Stimulated activated CD4-positive, alpha-beta T cell treated with anti-CD3 and anti-CD28 coated beads, Interleukin-4, amount 100 ng/mL, for 24 hours (primary cell): Measurements from ENCODE around the gene DAPL1.
"Not testable (repeated sequence)": the region's sequence is repeated elsewhere in the genome, so short reads cannot be mapped to it uniquely, and the experiment has no call there.

Source experiments
- DNase-seq: peaks from one replicate; pipeline ENCODE4 v3.0.0-alpha.2; 2020

DAPL1 gene

GRCh38 chr2:158823486-158824237, 28.5 kb downstream of the DAPL1 start:
- no peak for DNase-seq

GRCh38 chr2:158825021-158825420, 29.9 kb downstream of the DAPL1 start:
- DNase-seq = no peak

GRCh38 chr2:158826965-158827364, 31.8 kb downstream of the DAPL1 start:
- no peak for DNase-seq

- no peak for DNase-seq
Observed at GRCh38 chr2:158828378-158829164, 33.5 kb downstream of the DAPL1 start.

GRCh38 chr2:158829167-158829566, 34.0 kb downstream of the DAPL1 start:
- DNase-seq = no peak

- DNase-seq = no peak
Observed at GRCh38 chr2:158830201-158830600, 35.1 kb downstream of the DAPL1 start.

- no peak for DNase-seq
Observed at GRCh38 chr2:158835431-158835830, 40.3 kb downstream of the DAPL1 start.

- no peak for DNase-seq
Observed at GRCh38 chr2:158837645-158838044, 42.5 kb downstream of the DAPL1 start.

GRCh38 chr2:158841850-158842249, 46.7 kb downstream of the DAPL1 start:
- no peak for DNase-seq

GRCh38 chr2:158845444-158845843, 50.3 kb downstream of the DAPL1 start:
- DNase-seq = no peak

GRCh38 chr2:158845859-158846258, 50.7 kb downstream of the DAPL1 start:
- no peak for DNase-seq

GRCh38 chr2:158847526-158847925, 52.4 kb downstream of the DAPL1 start:
- not testable (repeated sequence) for DNase-seq

- not testable (repeated sequence) for DNase-seq
Observed at GRCh38 chr2:158848031-158848970, 53.2 kb downstream of the DAPL1 start.

GRCh38 chr2:158860179-158860578, 65.1 kb downstream of the DAPL1 start:
- DNase-seq = not testable (repeated sequence)

GRCh38 chr2:158861626-158862025, 66.5 kb downstream of the DAPL1 start:
- DNase-seq = not testable (repeated sequence)

- DNase-seq = not testable (repeated sequence)
Observed at GRCh38 chr2:158865469-158865868, 70.4 kb downstream of the DAPL1 start.
